ENCODE data around the gene FANCB. TPM values are rescaled to one million over a fixed set of nuclear protein-coding genes. Genes with fewer than 3 reads are reported as not detected.
A peak's percentile ranks its signal among the peaks of the same experiment; 100 is the strongest.

The FANCB gene
- polyA plus RNA-seq (2013) = 3.7 TPM

- no peaks in the 10 kb centered on the region for H3K27me3 ChIP-seq (replicated peaks in 2 of 5; ENCODE audit: control insufficient read depth in 4 of 5, insufficient read depth in 5 of 5, low read length in 4 of 5)
- ChIA-PET POLR2A (no interaction called here), CTCF (no interaction called here)
- peaks cover 0 to 2% (median under 1%) of the 10 kb centered on the region in 4 experiments for H3K36me3 ChIP-seq (ENCODE audit: control insufficient read depth in 4 of 4, insufficient read depth in 4 of 4, low read length in 3 of 4)
- H3K4me3 ChIP-seq (ENCODE audit: control insufficient read depth in 1 of 7, extremely low read depth in 1 of 7, insufficient read depth in 4 of 7, low read depth in 2 of 7, low read length in 6 of 7) = peak within 1 kb of the TSS; percentile 43 to 83 (median 78)
- peak within 1 kb of the TSS; percentile 67 to 84 for H3K27ac ChIP-seq (ENCODE audit: insufficient read depth in 1 of 2, low read depth in 1 of 2, low read length in 2 of 2, poor library complexity in 1 of 2, severe bottlenecking in 2 of 2)
- peak; percentile 93 to 97 (median 97) for DNase-seq
- peaks cover 0 to 3% (median 0%) of the 10 kb centered on the region in 5 experiments for H3K9me3 ChIP-seq (ENCODE audit: control extremely low read depth in 1 of 5, control insufficient read depth in 4 of 5, insufficient read depth in 2 of 5, low read depth in 1 of 5, low read length in 4 of 5)
- WGBS (ENCODE audit: insufficient coverage) = 32% methylated on average over 68 of the region's 78 CpGs
- H3K4me1 ChIP-seq (ENCODE audit: control extremely low read depth in 1 of 4, control insufficient read depth in 4 of 4, insufficient read depth in 4 of 4, low read length in 3 of 4) = peaks cover 3 to 13% (median 8%) of the 10 kb centered on the region in 4 experiments
These were observed at the start of gene FANCB, which contains the start of gene MOSPD2 for GRCh38 chrX:14872851-14873675. Gene FANCB (minus strand): TSS chrX:14873069. CDS start chrX:14865510, 7,559 bp downstream. Gene MOSPD2 (plus strand): TSS chrX:14873421. CDS start chrX:14873529, 108 bp downstream.

- ChIA-PET CTCF (no interaction called here), POLR2A (no interaction called here)
- WGBS (ENCODE audit: insufficient coverage) = 87% methylated on average over 5 of the region's 6 CpGs
- Histone ChIP-seq H3K27me3 (replicated peaks in 2 of 5; ENCODE audit: control insufficient read depth in 4 of 5, insufficient read depth in 5 of 5, low read length in 4 of 5) (peaks cover 0 to 5% (median 0%) of the 10 kb centered on the region in 5 experiments), H3K4me3 (ENCODE audit: control insufficient read depth in 1 of 7, extremely low read depth in 1 of 7, insufficient read depth in 4 of 7, low read depth in 2 of 7, low read length in 6 of 7) (no peak overlapping the region), H3K4me1 (ENCODE audit: control extremely low read depth in 1 of 4, control insufficient read depth in 4 of 4, insufficient read depth in 4 of 4, low read length in 3 of 4) (peaks cover 0 to 4% (median 0%) of the 10 kb centered on the region in 4 experiments), H3K36me3 (ENCODE audit: control insufficient read depth in 4 of 4, insufficient read depth in 4 of 4, low read length in 3 of 4) (peaks cover 0 to 2% (median under 1%) of the 10 kb centered on the region in 4 experiments), H3K27ac (ENCODE audit: insufficient read depth in 1 of 2, low read depth in 1 of 2, low read length in 2 of 2, poor library complexity in 1 of 2, severe bottlenecking in 2 of 2) (no peak overlapping the region), H3K9me3 (ENCODE audit: control extremely low read depth in 1 of 5, control insufficient read depth in 4 of 5, insufficient read depth in 2 of 5, low read depth in 1 of 5, low read length in 4 of 5) (no peaks in the 10 kb centered on the region)
- DNase-seq = no peak
These were observed 49.6 kb upstream of the FANCB start for GRCh38 chrX:14922437-14922836.

GRCh38 chrX:14920196-14920595, 47.3 kb upstream of the FANCB start:
- WGBS (ENCODE audit: insufficient coverage) = 100% methylated on average over 1 of the region's 2 CpGs
- peaks cover 0 to 8% (median 0%) of the 10 kb centered on the region in 5 experiments for H3K27me3 ChIP-seq (replicated peaks in 2 of 5; ENCODE audit: control insufficient read depth in 4 of 5, insufficient read depth in 5 of 5, low read length in 4 of 5)
- H3K27ac ChIP-seq (ENCODE audit: insufficient read depth in 1 of 2, low read depth in 1 of 2, low read length in 2 of 2, poor library complexity in 1 of 2, severe bottlenecking in 2 of 2) = no peak overlapping the region

GRCh38 chrX:14919407-14919806, 46.5 kb upstream of the FANCB start:
- Histone ChIP-seq H3K36me3 (ENCODE audit: control insufficient read depth in 4 of 4, insufficient read depth in 4 of 4, low read length in 3 of 4) (peaks cover 2 to 15% (median 9%) of the 10 kb centered on the region in 4 experiments), H3K4me3 (ENCODE audit: control insufficient read depth in 1 of 7, extremely low read depth in 1 of 7, insufficient read depth in 4 of 7, low read depth in 2 of 7, low read length in 6 of 7) (no peak overlapping the region), H3K27me3 (replicated peaks in 2 of 5; ENCODE audit: control insufficient read depth in 4 of 5, insufficient read depth in 5 of 5, low read length in 4 of 5) (peaks cover 0 to 8% (median 0%) of the 10 kb centered on the region in 5 experiments), H3K4me1 (ENCODE audit: control extremely low read depth in 1 of 4, control insufficient read depth in 4 of 4, insufficient read depth in 4 of 4, low read length in 3 of 4) (peaks cover 0 to 4% (median 0%) of the 10 kb centered on the region in 4 experiments), H3K27ac (ENCODE audit: insufficient read depth in 1 of 2, low read depth in 1 of 2, low read length in 2 of 2, poor library complexity in 1 of 2, severe bottlenecking in 2 of 2) (no peak overlapping the region), H3K9me3 (ENCODE audit: control extremely low read depth in 1 of 5, control insufficient read depth in 4 of 5, insufficient read depth in 2 of 5, low read depth in 1 of 5, low read length in 4 of 5) (no peaks in the 10 kb centered on the region)
- WGBS (ENCODE audit: insufficient coverage) = no CpG with 5 or more reads among the region's 2 CpGs
- DNase-seq = no peak
- ChIA-PET CTCF (no interaction called here), POLR2A (no interaction called here)

More at GRCh38 chrX:14920196-14920595, 47.3 kb upstream of the FANCB start:
- CTCF ChIA-PET = no interaction called here
- Histone ChIP-seq H3K4me3 (ENCODE audit: control insufficient read depth in 1 of 7, extremely low read depth in 1 of 7, insufficient read depth in 4 of 7, low read depth in 2 of 7, low read length in 6 of 7) (no peak overlapping the region), H3K36me3 (ENCODE audit: control insufficient read depth in 4 of 4, insufficient read depth in 4 of 4, low read length in 3 of 4) (peaks cover 2 to 15% (median 9%) of the 10 kb centered on the region in 4 experiments), H3K4me1 (ENCODE audit: control extremely low read depth in 1 of 4, control insufficient read depth in 4 of 4, insufficient read depth in 4 of 4, low read length in 3 of 4) (peaks cover 0 to 4% (median 0%) of the 10 kb centered on the region in 4 experiments), H3K9me3 (ENCODE audit: control extremely low read depth in 1 of 5, control insufficient read depth in 4 of 5, insufficient read depth in 2 of 5, low read depth in 1 of 5, low read length in 4 of 5) (no peaks in the 10 kb centered on the region)
- POLR2A ChIA-PET = no interaction called here
- no peak for DNase-seq

GRCh38 chrX:14916017-14916674, 43.3 kb upstream of the FANCB start:
- POLR2A ChIA-PET = no interaction called here
- Histone ChIP-seq H3K27ac (ENCODE audit: insufficient read depth in 1 of 2, low read depth in 1 of 2, low read length in 2 of 2, poor library complexity in 1 of 2, severe bottlenecking in 2 of 2) (no peak overlapping the region), H3K4me1 (ENCODE audit: control extremely low read depth in 1 of 4, control insufficient read depth in 4 of 4, insufficient read depth in 4 of 4, low read length in 3 of 4) (peaks cover 0 to 4% (median 0%) of the 10 kb centered on the region in 4 experiments), H3K4me3 (ENCODE audit: control insufficient read depth in 1 of 7, extremely low read depth in 1 of 7, insufficient read depth in 4 of 7, low read depth in 2 of 7, low read length in 6 of 7) (no peak overlapping the region), H3K36me3 (ENCODE audit: control insufficient read depth in 4 of 4, insufficient read depth in 4 of 4, low read length in 3 of 4) (peaks cover 2 to 25% (median 12%) of the 10 kb centered on the region in 4 experiments), H3K27me3 (replicated peaks in 2 of 5; ENCODE audit: control insufficient read depth in 4 of 5, insufficient read depth in 5 of 5, low read length in 4 of 5) (peaks cover 0 to 5% (median 0%) of the 10 kb centered on the region in 5 experiments), H3K9me3 (ENCODE audit: control extremely low read depth in 1 of 5, control insufficient read depth in 4 of 5, insufficient read depth in 2 of 5, low read depth in 1 of 5, low read length in 4 of 5) (no peaks in the 10 kb centered on the region)
- WGBS (ENCODE audit: insufficient coverage) = 78% methylated on average over 2 of the region's 3 CpGs
- CTCF ChIA-PET = no interaction called here
- DNase-seq = no peak

GRCh38 chrX:14915596-14915995, 42.7 kb upstream of the FANCB start:
- Histone ChIP-seq H3K4me3 (ENCODE audit: control insufficient read depth in 1 of 7, extremely low read depth in 1 of 7, insufficient read depth in 4 of 7, low read depth in 2 of 7, low read length in 6 of 7) (no peak overlapping the region), H3K36me3 (ENCODE audit: control insufficient read depth in 4 of 4, insufficient read depth in 4 of 4, low read length in 3 of 4) (peaks cover 2 to 25% (median 12%) of the 10 kb centered on the region in 4 experiments), H3K4me1 (ENCODE audit: control extremely low read depth in 1 of 4, control insufficient read depth in 4 of 4, insufficient read depth in 4 of 4, low read length in 3 of 4) (peaks cover 0 to 4% (median 0%) of the 10 kb centered on the region in 4 experiments), H3K27ac (ENCODE audit: insufficient read depth in 1 of 2, low read depth in 1 of 2, low read length in 2 of 2, poor library complexity in 1 of 2, severe bottlenecking in 2 of 2) (no peak overlapping the region), H3K9me3 (ENCODE audit: control extremely low read depth in 1 of 5, control insufficient read depth in 4 of 5, insufficient read depth in 2 of 5, low read depth in 1 of 5, low read length in 4 of 5) (no peaks in the 10 kb centered on the region), H3K27me3 (replicated peaks in 2 of 5; ENCODE audit: control insufficient read depth in 4 of 5, insufficient read depth in 5 of 5, low read length in 4 of 5) (peaks cover 0 to 5% (median 0%) of the 10 kb centered on the region in 5 experiments)
- WGBS (ENCODE audit: insufficient coverage) = 100% methylated on average over 1 of the region's 3 CpGs
- POLR2A ChIA-PET = no interaction called here
- CTCF ChIA-PET = no interaction called here
- DNase-seq = no peak
